H1 (cell line): ENCODE results near the gene TRIM31. TPM values are rescaled to one million over a fixed set of nuclear protein-coding genes. Genes with fewer than 3 reads are reported as not detected.

Source experiments
- CHD7 ChIP-seq: fragments of 300-600 bp; sonication (generic); IDR thresholded peaks from 2 replicates; pipeline ENCODE4 v1.7.1; 2012; ENCODE audit warnings: low read length, moderate library complexity, mild to moderate bottlenecking, inconsistent platforms; ENCODE audit not compliant: insufficient replicate concordance
- MAFK ChIP-seq: IDR thresholded peaks from 2 replicates; pipeline ENCODE4 v1.6.1; 2012; ENCODE audit warnings: low read depth, mild to moderate bottlenecking, improper control_type of control experiment, low read length
- POLR2A ChIP-seq, 2 experiments: IDR thresholded peaks; 1 replicate in 1 of 2; 2 replicates in 1 of 2; pipeline ENCODE4 v1.6.1; 2011; ENCODE audit warnings: low read depth in 2 of 2, low read length in 2 of 2, mild to moderate bottlenecking in 2 of 2; ENCODE audit errors: control extremely low read depth in 1 of 2
- RNF2 ChIP-seq: fragments of 200-900, 300-1000 bp; sonication (generic); IDR thresholded peaks from 2 replicates; pipeline ENCODE4 v1.7.1; 2016; ENCODE audit warnings: borderline replicate concordance, low read depth, mild to moderate bottlenecking, antibody characterized with exemption, low read length; ENCODE audit not compliant: poor library complexity, severe bottlenecking; ENCODE audit errors: missing control alignments
- SAP30 ChIP-seq: fragments of 300-600 bp; sonication (generic); IDR thresholded peaks from 2 replicates; pipeline ENCODE4 v1.7.1; 2012; ENCODE audit warnings: low read length, moderate library complexity, mild to moderate bottlenecking, inconsistent platforms; ENCODE audit not compliant: insufficient read depth, insufficient replicate concordance
- SP4 ChIP-seq: IDR thresholded peaks from 2 replicates; pipeline ENCODE4 v1.6.1; 2012; ENCODE audit warnings: low read length, inconsistent platforms
- TAF7 ChIP-seq: optimal IDR thresholded peaks from 2 replicates; pipeline ENCODE3; 2011; ENCODE audit warnings: low read depth, mild to moderate bottlenecking, inconsistent platforms, low read length, moderate library complexity, borderline replicate concordance
- polyA plus RNA-seq, 7 experiments: library from polyadenylated mRNA; depleted of rRNA in 3 of 7; stranded (reverse) in 5 of 7; unstranded in 2 of 7; fragments of >200 nt in 5 of 7; fragments of 200-250 nt in 2 of 7; gene quantifications; 1 replicate in 5 of 7; 2 replicates in 1 of 7; 4 replicates in 1 of 7; pipeline versions ENCODE4 v1.2.1 to v1.2.3, GENCODE V29; 2011 to 2013; ENCODE audit warnings: missing spikeins in 2 of 7, mixed read lengths in 2 of 7
- total RNA-seq: library from RNA; stranded (reverse); fragmentation: NEBNext Ultra II Directional; extraction: Animal tissue kit (Norgen Biotek cat#: 25700); gene quantifications from 2 replicates; pipeline ENCODE4 v1.2.1, GENCODE V29; 2021

The TRIM31 gene
- total and polyA plus RNA-seq, 2 of the 8 experiments (the other 6 are each of a cell fraction or from before 2014, with no cell fraction given) = not detected

- TF ChIP-seq CHD7 (no peak), POLR2A (IDR thresholded peaks at IDR 0.05; ENCODE audit: control extremely low read depth in 1 of 2, low read depth in 2 of 2, low read length in 2 of 2) (no peak), SAP30 (no peak), SP4 (no peak), MAFK (no peak), TAF7 (no peak), RNF2 (no peak)
Measured at GRCh38 chr6:30087876-30088275, 25.0 kb downstream of the TRIM31 start (continued).
